GM23338 (cell line): ENCODE results near the gene MAFF.

Source experiments
- CREB1 ChIP-seq: fragments of 250-450 bp; sonication (Bioruptor Pico); IDR thresholded peaks from 2 replicates; pipeline ENCODE4 v1.5.0; 2020; ENCODE audit warnings: low read depth, mild to moderate bottlenecking, moderate library complexity
- CTCF ChIP-seq, 2 experiments: fragments of 200-600 bp in 1 of 2; sonication (generic) in 1 of 2; conservative IDR thresholded peaks; 2 replicates each; pipeline versions ENCODE4 v1.5.1 to v1.6.1; 2016 to 2017; ENCODE audit warnings: antibody characterized with exemption in 2 of 2, low read depth in 2 of 2, mild to moderate bottlenecking in 2 of 2, moderate library complexity in 1 of 2

- TF ChIP-seq CTCF (conservative IDR thresholded peaks at IDR 0.05; ENCODE audit: low read depth in 2 of 2), result no peak
- no peak for TF ChIP-seq CREB1 (CRISPR knock-in tag)
Observed at GRCh38 chr22:38201371-38201710, 453 bp upstream of the MAFF start.
